GM18868 (cell line): ENCODE data around the gene GABRD.

Source experiments
- ATAC-seq: cut with Tn5 transposase; IDR thresholded peaks from one replicate; pipeline ENCODE4 v1.9.1; 2021; ENCODE audit warnings: mild to moderate bottlenecking, moderate library complexity; ENCODE audit not compliant: unreplicated experiment

The GABRD gene

GRCh38 chr1:2072891-2073290, 53.7 kb downstream of the GABRD start:
- ATAC-seq = no peak

- ATAC-seq = no peak
Observed at GRCh38 chr1:2073382-2074230, 54.5 kb downstream of the GABRD start.

- no peak for ATAC-seq
Observed at GRCh38 chr1:2074396-2074795, 55.3 kb downstream of the GABRD start.

- ATAC-seq = no peak
Observed at GRCh38 chr1:2074944-2075740, 56.0 kb downstream of the GABRD start.

GRCh38 chr1:2076826-2077225, 57.7 kb downstream of the GABRD start:
- ATAC-seq = no peak

GRCh38 chr1:2078170-2078569, 59.0 kb downstream of the GABRD start:
- ATAC-seq = no peak

GRCh38 chr1:2079396-2080085, 60.4 kb downstream of the GABRD start:
- ATAC-seq = no peak

GRCh38 chr1:2080140-2080539, 61.0 kb downstream of the GABRD start:
- no peak for ATAC-seq
